ENCODE results near the gene UNKL. TPM values are rescaled to one million over a fixed set of nuclear protein-coding genes. Genes with fewer than 3 reads are reported as not detected.

The UNKL gene
- total and polyA plus RNA-seq, 4 donors, result 7.9 to 31.2 (median 16.9) TPM

- Histone ChIP-seq H3K4me3 (no peak overlapping the region), H3K36me3 (ENCODE audit: control insufficient read depth in 4 of 4, insufficient read depth in 4 of 4, low read length in 4 of 4) (peaks cover 0 to 15% (median 3%) of the 10 kb centered on the region in 4 donors), H3K27ac (ENCODE audit: low read depth in 1 of 2, low read length in 1 of 2) (no peak overlapping the region), H3K9ac (ENCODE audit: insufficient read depth in 1 of 2, low read length in 2 of 2) (no peak overlapping the region), H3K9me3 (ENCODE audit: control insufficient read depth in 4 of 4, insufficient read depth in 3 of 4, low read length in 3 of 4) (no peaks in the 10 kb centered on the region), H3K4me1 (ENCODE audit: control insufficient read depth in 5 of 5, insufficient read depth in 5 of 5, low read length in 5 of 5) (peaks cover 0 to 11% (median 0%) of the 10 kb centered on the region in 5 donors), H3K27me3 (ENCODE audit: control insufficient read depth in 3 of 3, insufficient read depth in 3 of 3, low read length in 2 of 3) (peaks cover 0 to 2% (median 0%) of the 10 kb centered on the region in 3 donors)
- ATAC-seq (ENCODE audit: insufficient read depth, low FRiP score) (no peak), DNase-seq (no peak)
- TF ChIP-seq CTCF (IDR thresholded peaks at IDR 0.05; ENCODE audit: control extremely low read depth, extremely low read depth), result no peak
- 89 to 91% methylated on average over 14 of the region's 14 CpGs for WGBS, 2 donors
These were observed 70.0 kb downstream of the UNKL start for GRCh38 chr16:1344499-1344898.

- Histone ChIP-seq H3K27ac (ENCODE audit: low read depth in 1 of 2, low read length in 1 of 2) (no peak overlapping the region), H3K9me3 (ENCODE audit: control insufficient read depth in 4 of 4, insufficient read depth in 3 of 4, low read length in 3 of 4) (no peaks in the 10 kb centered on the region), H3K4me1 (ENCODE audit: control insufficient read depth in 5 of 5, insufficient read depth in 5 of 5, low read length in 5 of 5) (peaks cover 0 to 11% (median 0%) of the 10 kb centered on the region in 5 donors), H3K9ac (ENCODE audit: insufficient read depth in 1 of 2, low read length in 2 of 2) (no peak overlapping the region), H3K4me3 (no peak overlapping the region), H3K27me3 (ENCODE audit: control insufficient read depth in 3 of 3, insufficient read depth in 3 of 3, low read length in 2 of 3) (peaks cover 0 to 2% (median 0%) of the 10 kb centered on the region in 3 donors), H3K36me3 (ENCODE audit: control insufficient read depth in 4 of 4, insufficient read depth in 4 of 4, low read length in 4 of 4) (peaks cover 0 to 10% (median under 1%) of the 10 kb centered on the region in 4 donors)
- TF ChIP-seq CTCF (IDR thresholded peaks at IDR 0.05; ENCODE audit: control extremely low read depth, extremely low read depth), result no peak
- WGBS, 2 donors, result 57 to 63% methylated on average over 42 to 44 of the region's 44 CpGs
- ATAC-seq (ENCODE audit: insufficient read depth, low FRiP score), result no peak
- no peak for DNase-seq
These were observed 70.9 kb downstream of the UNKL start for GRCh38 chr16:1343428-1344242.

DNA sequence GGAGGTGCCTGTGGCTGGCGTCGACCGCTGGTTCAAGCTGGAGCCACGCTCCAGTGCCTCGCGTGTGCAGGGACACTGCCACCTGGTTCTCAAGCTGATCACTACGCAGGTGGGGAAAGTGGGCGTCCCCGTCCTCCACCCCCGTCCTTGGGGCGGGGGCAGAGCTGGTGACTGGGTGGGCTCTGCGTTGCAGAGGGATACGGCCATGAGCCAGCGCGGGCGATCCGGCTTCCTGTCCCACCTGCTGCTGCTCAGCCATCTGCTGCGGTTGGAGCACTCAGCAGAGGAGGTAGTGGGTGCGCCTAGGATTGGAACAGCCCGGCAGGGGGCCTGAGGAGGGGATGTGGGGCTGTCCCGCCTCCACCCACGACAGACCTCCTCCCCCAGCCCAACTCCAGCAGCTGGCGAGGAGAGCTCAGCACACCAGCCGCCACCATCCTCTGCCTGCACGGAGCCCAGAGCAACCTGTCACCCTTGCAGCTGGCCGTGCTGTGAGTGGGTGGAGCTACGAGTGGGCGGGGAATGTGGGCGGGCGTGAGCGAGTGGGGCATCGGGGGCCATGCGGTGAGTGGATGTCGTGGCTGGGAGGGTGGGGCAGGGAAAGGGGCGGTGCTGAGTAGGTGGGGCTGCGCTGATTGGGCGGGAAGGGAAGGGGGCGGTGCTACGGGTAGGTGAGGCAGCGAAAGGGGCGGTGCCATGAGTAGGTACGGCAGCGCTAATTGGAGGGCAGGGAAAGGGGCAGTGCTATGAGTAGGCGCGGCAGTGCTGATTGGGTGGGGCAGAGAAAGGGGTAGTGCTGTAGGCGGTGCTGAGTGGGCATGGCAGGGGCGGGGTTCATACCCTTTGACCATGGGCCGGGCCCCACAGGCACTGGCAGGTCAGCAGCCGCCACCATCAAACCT lies 71.7 kb downstream of the UNKL start:
- Histone ChIP-seq H3K27ac (ENCODE audit: low read depth in 1 of 2, low read length in 1 of 2) (no peak overlapping the region), H3K36me3 (ENCODE audit: control insufficient read depth in 4 of 4, insufficient read depth in 4 of 4, low read length in 4 of 4) (peaks cover 0 to 3% (median 0%) of the 10 kb centered on the region in 4 donors), H3K9ac (ENCODE audit: insufficient read depth in 1 of 2, low read length in 2 of 2) (no peak overlapping the region), H3K4me1 (ENCODE audit: control insufficient read depth in 5 of 5, insufficient read depth in 5 of 5, low read length in 5 of 5) (peaks cover 0 to 11% (median 0%) of the 10 kb centered on the region in 5 donors), H3K9me3 (ENCODE audit: control insufficient read depth in 4 of 4, insufficient read depth in 3 of 4, low read length in 3 of 4) (no peaks in the 10 kb centered on the region), H3K27me3 (ENCODE audit: control insufficient read depth in 3 of 3, insufficient read depth in 3 of 3, low read length in 2 of 3) (peaks cover 0 to 2% (median 0%) of the 10 kb centered on the region in 3 donors), H3K4me3 (no peak overlapping the region)
- 2 to 6% methylated on average over 37 to 49 of the region's 49 CpGs for WGBS, 2 donors
- DNase-seq (peak; percentile 81 to 93 (median 89)), ATAC-seq (ENCODE audit: insufficient read depth, low FRiP score) (peak; percentile 96)
- no peak for TF ChIP-seq CTCF (IDR thresholded peaks at IDR 0.05; ENCODE audit: control extremely low read depth, extremely low read depth)
